GM19238 (cell line): Measurements from ENCODE around the gene RAI1.

Source experiments
- DNase-seq: peaks from one replicate; pipeline ENCODE4 v3.0.0; 2011; ENCODE audit warnings: low spot score; ENCODE audit not compliant: insufficient read length

Gene RAI1

DNA sequence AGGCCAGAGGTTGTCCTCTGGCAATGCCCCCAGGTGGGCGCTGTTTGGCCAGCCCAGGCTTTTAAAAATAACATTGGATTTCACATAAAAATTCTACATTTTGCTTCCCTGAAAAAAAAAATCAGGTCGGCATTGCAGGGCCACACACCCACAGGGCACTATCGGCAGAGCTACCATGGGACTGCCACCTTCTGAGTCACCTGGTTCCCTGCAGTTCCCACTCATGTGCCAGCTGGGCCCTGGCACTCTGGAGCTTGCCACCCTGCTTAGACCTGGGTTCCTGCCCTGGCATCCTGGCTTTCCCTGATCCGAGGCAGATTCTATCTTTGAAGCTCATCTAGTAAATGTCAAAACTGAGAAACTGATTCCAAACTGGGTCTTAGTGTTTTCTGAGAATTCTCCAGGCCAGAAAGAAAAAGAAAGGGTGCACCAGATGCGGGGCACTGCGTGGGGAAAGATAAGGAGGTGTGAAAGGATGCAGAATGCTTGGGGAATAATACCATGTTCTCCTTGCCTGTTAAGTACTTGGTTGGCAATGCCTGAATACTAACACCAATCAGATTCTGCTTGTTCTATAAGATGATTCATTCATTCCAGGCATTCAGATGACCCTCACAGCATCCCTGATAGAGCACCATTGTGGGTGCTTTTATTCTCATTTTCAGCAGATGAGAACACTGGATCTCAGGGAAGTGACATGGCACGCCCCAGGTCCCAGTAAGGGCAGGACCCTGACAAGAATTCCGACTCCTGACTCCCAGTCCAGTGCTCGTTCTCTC lies 51.8 kb downstream of the RAI1 start:
- DNase-seq: no peak

DNA sequence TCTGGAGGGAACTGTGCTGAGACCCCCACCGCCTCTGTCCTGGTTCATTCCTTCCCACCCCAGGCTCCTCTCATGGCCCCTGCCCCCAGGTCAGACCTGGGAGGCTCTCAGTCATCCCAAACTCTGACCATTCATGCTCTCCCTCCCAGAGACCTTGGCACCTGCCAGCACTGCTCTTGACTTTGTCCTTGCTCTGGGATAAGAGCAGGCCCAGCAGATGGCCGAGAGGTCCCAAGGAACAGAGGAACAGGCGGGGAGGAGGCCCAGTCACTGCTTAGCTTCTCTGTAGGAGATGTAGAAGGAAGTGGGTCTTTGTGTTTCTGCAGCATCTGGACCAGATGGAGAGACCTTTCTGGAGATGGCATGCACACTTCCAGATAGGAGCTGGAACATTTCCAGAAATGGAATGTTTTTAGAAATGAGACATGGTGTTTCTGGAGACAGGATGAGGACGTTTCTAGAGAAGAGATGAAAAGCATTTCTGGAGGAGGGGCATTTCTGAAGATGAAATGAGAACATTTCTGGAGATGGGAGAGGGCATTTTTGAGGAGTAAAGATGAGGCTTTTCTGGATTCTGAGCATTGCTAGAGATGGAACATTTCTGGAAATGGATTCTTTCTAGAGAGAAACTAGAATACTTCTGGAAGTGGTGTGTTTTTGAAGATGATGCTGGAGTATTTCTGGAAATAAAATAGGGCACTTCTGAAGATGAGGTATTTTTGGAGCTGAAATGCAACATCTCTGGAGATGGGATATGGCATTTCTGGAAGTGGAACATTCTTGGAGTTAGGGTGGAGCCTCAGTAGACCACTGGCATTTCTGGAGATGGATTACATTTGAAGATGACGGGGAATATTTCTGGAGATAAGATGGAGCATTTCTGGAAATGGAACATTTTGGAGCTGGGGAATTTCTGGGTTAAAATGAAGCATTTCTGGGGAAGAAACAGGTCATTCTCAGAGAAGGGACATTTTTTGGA lies 55.2 kb downstream of the RAI1 start:
- DNase-seq: no peak

DNA sequence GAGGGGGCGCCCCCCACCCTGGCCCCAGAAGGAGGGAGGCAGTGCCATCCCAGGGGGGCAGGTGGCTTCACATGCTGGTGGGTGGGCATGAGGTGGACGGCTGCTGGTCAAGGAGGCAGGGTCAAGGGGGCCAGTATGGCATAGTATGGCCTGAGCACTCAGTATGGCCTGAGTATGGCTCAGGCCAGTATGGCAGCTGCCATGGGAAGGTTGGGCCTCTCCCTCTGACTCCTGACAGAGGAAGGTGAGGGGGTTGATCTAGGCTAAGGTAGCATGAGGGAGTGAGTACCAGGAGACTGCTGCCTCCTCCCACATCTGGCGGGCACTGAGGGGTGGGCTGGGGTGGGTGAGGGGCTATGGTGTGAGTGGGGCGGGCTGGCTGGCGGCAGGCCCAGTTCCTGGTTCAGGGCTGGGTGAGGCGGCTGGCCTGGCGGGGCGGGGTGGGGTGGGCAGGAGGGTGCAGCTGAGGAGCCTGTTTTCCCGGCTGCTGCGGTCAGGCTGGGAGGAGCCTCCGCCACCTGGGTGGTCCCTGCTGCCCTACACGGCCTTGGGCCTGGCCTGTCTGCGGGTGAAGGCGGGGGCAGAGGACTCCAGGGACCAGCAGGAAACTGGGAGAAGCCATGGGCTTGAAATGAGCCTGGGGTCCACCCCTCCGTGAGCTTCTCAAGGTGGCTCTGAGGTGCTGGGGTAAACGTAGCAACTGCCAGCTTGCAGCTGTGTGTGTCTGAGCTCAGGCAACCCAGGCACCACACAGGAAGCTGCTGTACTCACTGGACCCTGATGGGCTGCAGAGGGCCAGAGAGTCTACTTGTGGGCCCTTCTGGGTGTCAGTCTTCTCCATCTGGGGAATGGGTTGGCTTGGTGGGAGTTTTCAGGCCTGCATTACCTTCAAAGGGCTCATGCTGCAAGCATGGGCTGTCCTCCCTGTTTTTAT lies 57.0 kb downstream of the RAI1 start:
- no peak for DNase-seq

- no peak for DNase-seq
Measured at GRCh38 chr17:17738901-17739300, 57.6 kb downstream of the RAI1 start.

- no peak for DNase-seq
Measured at GRCh38 chr17:17739388-17740066, 58.3 kb downstream of the RAI1 start.

DNA sequence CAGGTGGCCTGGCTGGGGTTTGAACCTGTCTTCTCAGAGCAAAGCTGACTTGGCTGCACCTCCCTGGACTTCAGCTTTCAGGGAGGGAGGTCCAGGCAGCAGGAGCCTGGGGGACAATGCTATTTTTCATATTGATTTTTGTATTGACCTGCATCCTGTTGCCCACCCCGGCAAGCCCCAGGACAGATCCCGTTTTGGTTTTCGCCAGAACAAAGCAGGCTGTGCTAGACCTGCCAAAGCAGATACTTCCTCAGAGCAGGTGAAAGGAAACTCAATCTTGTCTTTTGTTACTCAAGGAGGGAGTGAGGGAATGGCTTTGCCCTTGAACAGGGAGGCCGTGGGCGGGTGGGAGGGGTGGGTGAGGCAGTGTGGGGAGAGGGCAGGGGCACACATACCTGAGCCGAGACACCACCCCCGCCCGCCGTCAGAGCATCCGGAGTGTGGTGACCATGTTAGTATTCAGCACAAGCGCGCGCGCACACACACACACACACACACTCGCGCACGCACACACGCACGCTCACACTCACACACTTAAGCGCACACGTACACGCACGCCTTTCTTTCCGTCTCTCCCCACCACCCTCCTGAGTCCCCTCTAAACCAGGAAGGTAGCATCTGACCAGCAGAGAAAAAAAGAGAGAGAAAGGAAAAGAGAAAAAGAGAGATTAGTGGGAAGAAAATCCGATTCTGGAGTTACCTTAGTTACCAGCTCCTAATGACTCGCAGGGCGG lies 59.5 kb downstream of the RAI1 start:
- no peak for DNase-seq

DNA sequence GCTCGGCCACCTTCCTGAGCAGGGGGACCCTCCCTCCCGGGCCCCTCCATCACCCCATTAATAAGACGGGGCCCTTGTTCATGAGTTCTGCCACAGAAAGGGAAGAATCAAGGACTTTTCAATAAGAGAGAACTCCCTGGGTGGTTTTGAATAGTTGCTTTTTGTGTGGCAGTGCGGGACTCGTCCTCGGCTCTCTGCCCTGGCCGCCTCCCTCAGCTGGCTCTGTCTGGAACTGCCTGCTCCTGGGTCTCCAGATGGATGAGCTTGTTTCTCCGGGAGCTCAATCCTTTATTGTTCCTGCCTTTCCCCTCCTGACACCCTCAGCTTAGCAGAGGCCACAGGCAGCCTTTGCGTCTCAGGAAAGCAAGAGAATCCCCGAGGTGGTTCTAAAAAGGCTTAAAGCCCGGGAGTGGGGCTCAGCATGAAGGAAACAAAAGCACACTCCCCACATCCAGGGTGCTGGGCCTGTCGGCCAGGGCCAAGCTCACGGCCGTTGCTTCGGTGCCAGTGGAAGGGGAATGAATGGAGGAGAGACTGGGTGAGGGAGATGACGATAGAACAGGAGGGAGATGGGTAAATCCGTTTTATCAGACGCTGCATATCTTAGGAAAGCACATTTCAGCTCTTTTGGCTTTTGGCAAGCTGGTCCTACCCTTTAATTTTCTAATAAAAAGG lies 60.2 kb downstream of the RAI1 start:
- no peak for DNase-seq

DNA sequence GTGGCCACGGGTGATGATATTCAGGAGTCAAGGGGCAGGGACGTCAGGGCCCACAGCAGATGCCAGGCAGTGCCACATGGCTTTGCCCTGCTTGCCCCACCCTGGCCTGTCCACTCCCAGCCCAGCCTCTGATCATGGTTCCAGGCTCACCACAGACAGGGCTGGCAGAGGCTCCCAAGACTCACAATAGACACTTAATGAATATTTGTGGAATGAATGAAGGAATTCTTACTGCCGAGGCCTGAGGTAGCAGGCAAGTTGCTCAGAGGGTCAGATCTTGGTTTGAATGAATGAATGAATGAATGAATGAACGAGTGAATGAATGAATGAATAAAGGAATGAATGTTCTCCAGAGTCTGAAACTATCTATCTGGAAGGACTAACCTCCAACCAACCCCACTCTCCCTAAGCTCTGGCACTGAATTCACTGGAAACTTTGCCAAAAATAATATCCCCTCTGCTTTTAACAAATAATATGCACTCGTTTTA lies 60.9 kb downstream of the RAI1 start:
- DNase-seq: no peak

DNA sequence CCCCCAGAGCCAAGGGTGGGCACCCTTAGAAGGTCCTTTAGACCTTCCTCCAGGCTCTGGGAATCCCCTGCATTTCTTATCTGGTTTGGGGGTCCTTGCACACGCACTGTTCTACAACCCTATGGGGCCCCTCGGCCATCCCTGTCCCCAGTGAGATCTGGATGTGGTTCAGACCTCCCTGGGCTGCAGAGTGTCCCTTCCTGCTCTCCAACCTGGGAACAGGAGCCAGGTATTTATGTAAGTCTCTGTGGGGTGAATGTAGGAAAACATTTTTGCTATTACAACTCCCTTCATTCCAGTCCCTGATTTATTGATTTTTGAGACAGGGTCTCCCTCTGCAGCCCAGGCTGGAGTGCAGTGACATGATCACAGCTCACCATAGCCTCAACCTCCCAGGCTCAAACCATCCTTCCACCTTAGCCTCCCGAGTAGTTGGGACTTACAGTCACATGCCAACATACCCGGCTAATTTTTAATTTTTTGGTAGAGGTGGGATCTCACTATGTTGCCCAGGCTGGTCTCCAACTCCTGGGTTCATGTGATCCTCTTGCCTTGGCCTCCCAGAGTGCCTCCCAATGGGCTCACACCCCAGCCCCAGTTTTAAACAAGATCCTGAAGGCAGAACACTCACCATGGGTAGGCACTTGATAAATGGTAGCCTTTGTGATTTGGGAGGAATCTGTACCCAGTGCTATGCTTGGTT lies 61.6 kb downstream of the RAI1 start:
- no peak for DNase-seq

DNA sequence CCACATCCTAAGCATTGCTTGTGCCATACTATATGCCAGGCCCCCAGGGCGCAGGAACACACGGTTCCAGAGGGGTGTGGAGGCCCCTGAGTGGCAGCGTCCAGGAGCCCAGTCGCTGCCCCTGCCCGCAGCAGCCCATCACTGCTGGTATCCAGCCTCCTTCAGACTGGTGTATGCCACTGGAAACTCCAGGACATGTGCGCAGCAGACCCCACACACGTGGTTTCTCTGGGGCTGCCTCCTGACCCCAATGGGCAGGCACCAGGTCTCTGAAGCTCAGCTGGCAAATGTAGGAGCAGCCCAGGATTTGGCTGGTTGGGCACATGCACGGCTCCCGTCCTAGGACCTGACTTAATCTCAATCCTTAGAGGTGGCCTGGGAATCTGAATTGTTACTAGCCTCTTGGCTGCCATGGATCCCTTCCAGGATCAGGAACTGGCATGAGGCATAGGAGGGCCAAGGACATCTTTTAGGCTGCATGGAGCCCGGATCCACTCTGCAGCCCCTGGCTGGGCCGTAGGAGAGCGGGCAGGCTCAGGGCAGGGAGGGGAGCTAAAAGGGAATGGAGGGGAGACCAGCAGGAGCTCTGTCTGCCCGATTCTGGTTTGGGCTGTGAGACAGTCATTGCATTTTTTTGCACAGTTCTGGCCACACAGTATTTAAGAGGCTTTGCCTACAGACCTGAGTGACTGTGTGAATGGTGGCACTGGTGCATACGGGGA lies 62.3 kb downstream of the RAI1 start:
- no peak for DNase-seq

DNA sequence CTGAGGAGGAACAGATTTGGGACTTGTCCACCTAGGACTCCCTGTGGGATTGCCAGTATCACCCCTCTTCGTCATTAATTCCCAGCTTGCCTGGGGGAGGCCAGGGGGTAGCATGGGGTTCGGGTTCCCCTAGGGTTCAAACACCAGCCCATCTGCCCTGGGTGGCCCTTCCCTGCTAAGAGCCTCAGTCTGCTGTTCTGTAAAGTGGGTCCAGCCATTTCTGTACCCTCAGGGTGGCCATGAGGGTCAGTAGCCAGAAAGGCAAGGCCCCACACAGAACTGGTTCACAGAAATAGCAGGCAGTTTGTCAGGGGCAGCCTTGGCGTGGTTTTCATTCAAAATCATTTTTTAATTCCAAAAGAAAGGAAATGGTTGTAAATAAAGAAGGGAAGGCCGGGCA lies 62.9 kb downstream of the RAI1 start:
- no peak for DNase-seq

GRCh38 chr17:17745476-17746455 lies 64.5 kb downstream of the RAI1 start:
- no peak for DNase-seq

GRCh38 chr17:17748179-17748578 lies 66.9 kb downstream of the RAI1 start:
- no peak for DNase-seq

GRCh38 chr17:17748604-17749003 lies 67.3 kb downstream of the RAI1 start:
- DNase-seq: no peak

- no peak for DNase-seq
Measured at GRCh38 chr17:17749025-17749772, 67.9 kb downstream of the RAI1 start.

GRCh38 chr17:17749921-17750320 lies 68.7 kb downstream of the RAI1 start:
- DNase-seq: peak; percentile 63
